ENCODE results near the gene CARD9. TPM values are rescaled to one million over a fixed set of nuclear protein-coding genes. Genes with fewer than 3 reads are reported as not detected.

The CARD9 gene
- total RNA-seq (1 to 10 TPM in 1 of 4 donors, under 1 TPM in 3; 0.26 to 1.1 (median 0.71) TPM), polyA plus RNA-seq (under 1 TPM; 0.39 to 0.56 (median 0.51) TPM)
- long read RNA-seq, donor 1, partial matches to known transcripts, result 1 of 3 reads
- long read RNA-seq, donor 1, other reads (novel, unspliced or antisense), result 1 of 3 reads
- long read RNA-seq, donor 2, result 0 reads

- H3K4me1 ChIP-seq, result no peaks in the 10 kb centered on the region
- no peak for TF ChIP-seq CTCF (IDR thresholded peaks at IDR 0.05)
- peaks cover 0 to 6% (median 0%) of the 10 kb centered on the region in 3 donors for H3K27me3 ChIP-seq (ENCODE audit: insufficient read depth in 3 of 3, low read length in 2 of 3)
- peaks cover 0 to 8% of the 10 kb centered on the region in 2 donors for H3K36me3 ChIP-seq (ENCODE audit: insufficient read depth in 1 of 2, low read depth in 1 of 2)
- whole genome bisulfite sequencing, 3 donors, result 69% methylated on average over 26 to 27 of the region's 27 CpGs
- H3K27ac ChIP-seq, result no peak within 1 kb of the TSS
- H3K9me3 ChIP-seq, result no peaks in the 10 kb centered on the region
- intact Hi-C loops (cut with DNase I), result no loop called here
- peak in 1 of 4 donors; percentile 41 for ATAC-seq
- no peak for DNase-seq
- H3K4me3 ChIP-seq, result peak within 1 kb of the TSS; percentile 22
These were observed at the start of gene CARD9 for GRCh38 chr9:136373300-136374182. Gene CARD9, minus strand, starts transcription at chr9:136373669. Its CDS starts 1,591 bp downstream, at chr9:136372078.

GRCh38 chr9:136422876-136423275 is 49.4 kb upstream of the CARD9 start:
- DNase-seq (no peak), ATAC-seq (no peak)
- Histone ChIP-seq H3K4me1 (no peaks in the 10 kb centered on the region), H3K4me3 (no peak overlapping the region), H3K27ac (no peak overlapping the region), H3K36me3 (ENCODE audit: insufficient read depth in 1 of 2, low read depth in 1 of 2) (peaks cover 2 to 91% of the 10 kb centered on the region in 2 donors), H3K9me3 (no peaks in the 10 kb centered on the region), H3K27me3 (ENCODE audit: insufficient read depth in 3 of 3, low read length in 2 of 3) (no peaks in the 10 kb centered on the region)
- intact Hi-C loops (cut with DNase I), result no loop called here
- 93 to 96% (median 94%) methylated on average over 26 of the region's 26 CpGs for WGBS, 3 donors
- no peak for TF ChIP-seq CTCF (IDR thresholded peaks at IDR 0.05)

- ATAC-seq, result no peak
- intact Hi-C loops (cut with DNase I), result no loop called here
- TF ChIP-seq CTCF (IDR thresholded peaks at IDR 0.05), result no peak
These were observed 48.3 kb upstream of the CARD9 start for GRCh38 chr9:136421791-136422190.

GRCh38 chr9:136419092-136419420 is 45.6 kb upstream of the CARD9 start:
- no peaks in the 10 kb centered on the region for H3K4me1 ChIP-seq
- H3K27me3 ChIP-seq (ENCODE audit: insufficient read depth in 3 of 3, low read length in 2 of 3), result no peaks in the 10 kb centered on the region
- peaks cover 6 to 100% of the 10 kb centered on the region in 2 donors for H3K36me3 ChIP-seq (ENCODE audit: insufficient read depth in 1 of 2, low read depth in 1 of 2)
- 91 to 94% (median 91%) methylated on average over 10 to 12 of the region's 12 CpGs for WGBS, 3 donors
- no peak for TF ChIP-seq CTCF (IDR thresholded peaks at IDR 0.05)
- no peak overlapping the region for H3K4me3 ChIP-seq
- DNase-seq (no peak), ATAC-seq (no peak)
- H3K27ac ChIP-seq, result no peak overlapping the region
- intact Hi-C loops (cut with DNase I), result no loop called here
- no peaks in the 10 kb centered on the region for H3K9me3 ChIP-seq

More at GRCh38 chr9:136421791-136422190, 48.3 kb upstream of the CARD9 start:
- Histone ChIP-seq H3K36me3 (ENCODE audit: insufficient read depth in 1 of 2, low read depth in 1 of 2) (peaks cover 6 to 94% of the 10 kb centered on the region in 2 donors), H3K9me3 (no peaks in the 10 kb centered on the region), H3K4me3 (no peak overlapping the region), H3K4me1 (no peaks in the 10 kb centered on the region), H3K27me3 (ENCODE audit: insufficient read depth in 3 of 3, low read length in 2 of 3) (no peaks in the 10 kb centered on the region), H3K27ac (no peak overlapping the region)
- 85 to 92% (median 91%) methylated on average over 21 of the region's 21 CpGs for WGBS, 3 donors
- DNase-seq, result no peak

Data from psoas muscle (tissue), 8 donors.